ENCODE measurements around the gene MATK.

The MATK gene

DNA sequence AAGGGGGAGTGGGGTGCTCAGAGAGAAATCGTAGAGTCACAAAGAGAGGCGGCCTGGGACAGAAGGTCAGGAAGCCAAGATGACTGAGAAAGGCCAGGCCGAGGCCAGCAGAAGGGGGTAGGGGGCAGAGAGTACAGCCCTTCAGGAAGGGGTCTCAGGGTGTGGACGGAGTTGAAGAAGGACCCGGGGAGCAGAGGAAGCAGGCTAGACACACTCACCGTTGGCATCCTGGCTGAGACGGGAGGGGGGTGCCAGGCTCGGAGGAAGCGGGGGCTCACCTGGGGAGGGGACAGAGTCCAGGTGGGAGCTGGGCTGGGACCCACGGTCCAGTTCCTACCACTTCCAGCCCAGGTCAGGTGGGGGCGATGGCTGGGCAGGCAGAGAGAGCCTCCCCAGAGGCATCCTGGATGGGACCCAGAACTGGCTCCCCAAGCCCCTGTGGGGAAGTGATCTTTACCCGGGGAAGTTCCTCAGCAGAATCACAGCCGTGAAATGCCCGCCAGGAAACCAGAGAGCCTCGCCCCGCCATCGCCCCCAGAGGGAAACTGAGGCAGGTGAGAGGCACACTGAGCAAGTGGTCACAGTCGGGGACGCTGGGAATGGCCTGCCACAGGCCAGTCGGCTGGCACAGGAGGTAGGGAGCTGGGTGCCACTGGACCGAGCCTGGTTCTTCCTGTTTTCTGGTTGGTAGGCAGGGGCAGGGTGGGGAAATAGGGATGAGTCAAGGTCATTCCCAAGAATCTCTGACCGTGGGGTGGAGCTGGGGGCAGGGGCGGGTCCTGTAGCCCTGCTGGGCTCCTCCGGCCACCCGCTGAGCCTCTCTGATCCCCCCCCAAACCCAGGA, 1.4 kb downstream of the MATK start:
- peak overlapping the region; percentile 74; the same call in 1 of the 2 replicates for H3K4me3 ChIP-seq (ENCODE audit: low read length)
- no peaks in the 10 kb centered on the region for H3K36me3 ChIP-seq (ENCODE audit: insufficient read depth, low read length)
- no peak overlapping the region for H3K27ac ChIP-seq (ENCODE audit: low read depth, low read length)
- WGBS: 35% methylated on average over 23 of the region's 25 CpGs
- H3K4me1 ChIP-seq (ENCODE audit: insufficient read depth, low read length): no peaks in the 10 kb centered on the region
- peaks cover 15% of the 10 kb centered on the region for H3K9me3 ChIP-seq (ENCODE audit: insufficient read depth, low read depth, low read length)
- no peak overlapping the region; the same call in 1 of the 2 replicates for H3K9ac ChIP-seq (ENCODE audit: low read depth, low read length)
- H3K27me3 ChIP-seq (ENCODE audit: insufficient read depth, low read length): peaks cover 30% of the 10 kb centered on the region

- H3K4me3 ChIP-seq (ENCODE audit: low read length): no peak overlapping the region
- 64% methylated on average over 49 of the region's 49 CpGs for WGBS
Measured at GRCh38 chr19:3783660-3784584, 2.3 kb downstream of the MATK start.

DNA sequence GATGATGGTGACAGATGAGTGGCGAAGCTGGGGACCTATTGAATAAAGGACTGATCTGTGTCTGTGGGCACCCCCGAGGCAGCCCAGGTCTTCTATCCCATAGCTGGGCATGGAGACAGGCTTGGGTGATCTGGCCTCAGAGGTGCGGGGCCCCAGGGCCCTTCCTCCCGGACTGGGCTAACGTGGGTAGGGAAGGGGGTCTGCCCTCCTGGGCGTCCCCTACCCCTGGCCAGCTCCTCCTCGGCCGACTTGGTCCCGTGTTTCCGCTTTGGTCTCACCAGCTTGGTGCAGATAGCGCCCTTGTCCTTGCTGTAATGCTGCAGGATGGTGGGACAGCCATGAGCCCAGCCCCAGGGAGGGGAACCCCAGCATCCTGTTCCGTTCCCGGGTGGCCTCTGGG, 3.3 kb downstream of the MATK start:
- Histone ChIP-seq H3K27me3 (ENCODE audit: insufficient read depth, low read length) (peaks cover 30% of the 10 kb centered on the region), H3K4me3 (ENCODE audit: low read length) (no peak overlapping the region), H3K9ac (ENCODE audit: low read depth, low read length) (no peak overlapping the region), H3K27ac (ENCODE audit: low read depth, low read length) (no peak overlapping the region), H3K9me3 (ENCODE audit: insufficient read depth, low read depth, low read length) (peaks cover 15% of the 10 kb centered on the region), H3K4me1 (ENCODE audit: insufficient read depth, low read length) (no peaks in the 10 kb centered on the region), H3K36me3 (ENCODE audit: insufficient read depth, low read length) (no peaks in the 10 kb centered on the region)
- WGBS: 90% methylated on average over 13 of the region's 13 CpGs

More at GRCh38 chr19:3783660-3784584, 2.3 kb downstream of the MATK start:
- H3K27ac ChIP-seq (ENCODE audit: low read depth, low read length): no peak overlapping the region
- peaks cover 15% of the 10 kb centered on the region for H3K9me3 ChIP-seq (ENCODE audit: insufficient read depth, low read depth, low read length)
- no peaks in the 10 kb centered on the region for H3K36me3 ChIP-seq (ENCODE audit: insufficient read depth, low read length)
- H3K4me1 ChIP-seq (ENCODE audit: insufficient read depth, low read length): no peaks in the 10 kb centered on the region
- no peak overlapping the region for H3K9ac ChIP-seq (ENCODE audit: low read depth, low read length)
- peaks cover 30% of the 10 kb centered on the region for H3K27me3 ChIP-seq (ENCODE audit: insufficient read depth, low read length)

- WGBS: 83% methylated on average over 1 of the region's 1 CpG
- peaks cover 30% of the 10 kb centered on the region for H3K27me3 ChIP-seq (ENCODE audit: insufficient read depth, low read length)
Measured at GRCh38 chr19:3782330-3782729, 3.9 kb downstream of the MATK start.

GRCh38 chr19:3781603-3782002, 4.6 kb downstream of the MATK start:
- Histone ChIP-seq H3K27me3 (ENCODE audit: insufficient read depth, low read length) (peaks cover 27% of the 10 kb centered on the region), H3K36me3 (ENCODE audit: insufficient read depth, low read length) (no peaks in the 10 kb centered on the region), H3K4me1 (ENCODE audit: insufficient read depth, low read length) (no peaks in the 10 kb centered on the region), H3K4me3 (ENCODE audit: low read length) (no peak overlapping the region), H3K27ac (ENCODE audit: low read depth, low read length) (no peak overlapping the region), H3K9me3 (ENCODE audit: insufficient read depth, low read depth, low read length) (peaks cover 15% of the 10 kb centered on the region), H3K9ac (ENCODE audit: low read depth, low read length) (no peak overlapping the region)
- 90% methylated on average over 2 of the region's 2 CpGs for WGBS

More at GRCh38 chr19:3782330-3782729, 3.9 kb downstream of the MATK start:
- no peaks in the 10 kb centered on the region for H3K36me3 ChIP-seq (ENCODE audit: insufficient read depth, low read length)
- peaks cover 15% of the 10 kb centered on the region for H3K9me3 ChIP-seq (ENCODE audit: insufficient read depth, low read depth, low read length)
- H3K9ac ChIP-seq (ENCODE audit: low read depth, low read length): no peak overlapping the region
- no peaks in the 10 kb centered on the region for H3K4me1 ChIP-seq (ENCODE audit: insufficient read depth, low read length)
- no peak overlapping the region for H3K4me3 ChIP-seq (ENCODE audit: low read length)
- no peak overlapping the region for H3K27ac ChIP-seq (ENCODE audit: low read depth, low read length)

DNA sequence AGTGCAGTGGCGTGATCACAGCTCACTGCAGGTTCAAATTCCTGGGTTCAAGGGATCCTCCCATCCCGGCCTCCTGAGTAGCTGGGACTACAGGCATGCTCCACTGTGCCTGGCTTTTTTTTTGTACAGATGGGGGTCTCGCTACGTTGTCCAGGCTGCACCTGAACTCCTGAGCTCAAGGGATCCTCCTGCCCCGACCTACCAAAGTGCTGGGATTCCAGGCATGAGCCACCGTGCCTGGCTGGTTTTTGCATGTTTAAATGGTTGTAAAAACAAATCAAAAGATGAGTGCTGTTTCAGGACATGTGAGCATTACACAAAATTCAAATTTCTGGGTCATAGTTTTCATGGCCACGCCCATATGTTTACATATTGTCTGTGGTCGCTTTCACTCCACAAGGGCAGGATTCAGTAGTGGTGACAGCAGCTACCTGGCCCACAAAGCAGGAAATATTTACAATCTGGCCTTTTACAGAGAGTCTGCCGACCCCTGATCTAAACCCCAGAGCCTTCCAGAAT, 5.3 kb downstream of the MATK start:
- Histone ChIP-seq H3K27me3 (ENCODE audit: insufficient read depth, low read length) (peaks cover 22% of the 10 kb centered on the region), H3K36me3 (ENCODE audit: insufficient read depth, low read length) (no peaks in the 10 kb centered on the region), H3K9ac (ENCODE audit: low read depth, low read length) (no peak overlapping the region), H3K4me1 (ENCODE audit: insufficient read depth, low read length) (no peaks in the 10 kb centered on the region), H3K9me3 (ENCODE audit: insufficient read depth, low read depth, low read length) (peaks cover 15% of the 10 kb centered on the region), H3K4me3 (ENCODE audit: low read length) (no peak overlapping the region), H3K27ac (ENCODE audit: low read depth, low read length) (no peak overlapping the region)
- WGBS: 94% methylated on average over 9 of the region's 9 CpGs

DNA sequence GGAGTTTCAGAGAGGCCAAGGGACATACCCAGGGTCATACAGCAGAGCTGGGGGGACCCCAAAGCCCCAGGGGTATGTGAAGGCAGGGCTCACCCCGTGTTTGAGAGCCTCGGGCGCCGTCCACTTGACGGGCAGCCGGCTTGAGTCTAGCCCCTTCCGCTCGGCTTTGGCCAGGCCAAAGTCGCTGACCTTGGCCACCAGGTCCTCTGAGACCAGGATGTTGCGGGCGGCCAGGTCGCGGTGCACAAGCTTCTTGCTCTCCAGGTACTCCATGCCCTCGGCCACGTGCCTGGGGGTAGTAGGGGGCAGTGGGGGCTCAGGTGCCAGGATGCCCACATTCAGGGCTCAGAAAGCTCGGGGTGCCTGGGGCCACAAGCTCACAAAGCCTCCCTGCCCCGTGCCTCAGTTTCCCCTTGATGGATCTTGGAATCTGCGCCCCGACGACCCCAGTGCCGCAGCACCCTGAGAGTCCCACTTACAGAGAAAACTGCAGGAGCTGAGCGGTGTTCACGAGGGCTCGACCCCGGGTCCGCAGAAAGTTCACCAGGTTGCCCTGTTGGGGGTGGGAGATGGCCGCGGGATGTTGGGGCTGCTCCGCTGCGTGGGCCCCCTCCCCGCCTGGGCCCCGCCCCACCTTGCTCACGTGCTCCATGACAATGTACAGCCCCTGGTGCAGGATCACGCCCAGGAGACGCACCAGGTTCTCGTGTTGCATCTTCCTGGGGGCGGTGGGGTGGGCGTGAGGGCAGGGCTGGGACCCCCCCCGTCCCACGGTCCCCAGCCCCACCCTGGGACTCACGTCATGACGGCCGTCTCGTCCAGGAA, 7.1 kb downstream of the MATK start:
- Histone ChIP-seq H3K36me3 (ENCODE audit: insufficient read depth, low read length) (no peaks in the 10 kb centered on the region), H3K9ac (ENCODE audit: low read depth, low read length) (no peak overlapping the region), H3K27me3 (ENCODE audit: insufficient read depth, low read length) (peaks cover 5% of the 10 kb centered on the region), H3K4me1 (ENCODE audit: insufficient read depth, low read length) (no peaks in the 10 kb centered on the region), H3K27ac (ENCODE audit: low read depth, low read length) (no peak overlapping the region), H3K4me3 (ENCODE audit: low read length) (no peak overlapping the region), H3K9me3 (ENCODE audit: insufficient read depth, low read depth, low read length) (peaks cover 15% of the 10 kb centered on the region)
- 83% methylated on average over 44 of the region's 44 CpGs for WGBS

DNA sequence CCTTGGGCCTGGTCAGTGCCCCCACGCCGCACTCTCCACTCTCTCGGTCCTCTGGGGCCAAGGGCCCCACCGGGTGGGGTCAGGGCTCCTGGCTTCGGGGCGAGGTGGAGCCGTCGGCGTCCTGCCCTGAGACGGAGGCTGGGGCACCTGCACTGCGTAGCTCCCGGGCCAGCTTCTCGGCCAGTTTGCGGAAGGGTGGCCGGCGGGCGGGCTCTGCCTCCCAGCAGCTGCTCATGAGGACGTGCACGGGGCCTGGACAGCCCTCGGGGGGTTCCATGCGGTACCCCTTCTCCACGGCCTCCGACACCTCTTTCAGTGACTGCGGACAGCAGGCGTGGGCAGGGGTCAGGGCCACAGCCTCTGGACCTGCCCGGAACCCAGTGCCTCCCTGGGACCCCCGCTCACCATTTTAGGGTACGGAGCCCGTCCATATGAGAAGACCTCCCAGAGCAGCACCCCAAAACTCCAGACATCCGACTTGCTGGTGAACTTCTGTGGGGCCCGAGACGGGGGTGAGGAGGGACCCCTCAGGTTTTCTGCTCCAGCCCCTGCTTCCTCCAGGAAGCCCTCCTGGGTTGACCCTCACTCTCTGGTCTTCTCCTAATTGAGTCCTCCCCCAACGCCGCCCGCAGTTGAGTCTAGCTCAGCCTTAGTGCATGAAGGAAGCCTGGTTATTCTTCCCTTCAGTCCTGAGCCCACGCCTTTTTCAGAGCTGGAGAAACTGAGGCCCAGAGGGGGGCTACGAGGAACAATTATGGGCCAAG, 7.9 kb downstream of the MATK start:
- Histone ChIP-seq H3K9me3 (ENCODE audit: insufficient read depth, low read depth, low read length) (peaks cover 15% of the 10 kb centered on the region), H3K9ac (ENCODE audit: low read depth, low read length) (no peak overlapping the region), H3K4me1 (ENCODE audit: insufficient read depth, low read length) (no peaks in the 10 kb centered on the region), H3K36me3 (ENCODE audit: insufficient read depth, low read length) (no peaks in the 10 kb centered on the region), H3K4me3 (ENCODE audit: low read length) (no peak overlapping the region), H3K27ac (ENCODE audit: low read depth, low read length) (no peak overlapping the region), H3K27me3 (ENCODE audit: insufficient read depth, low read length) (no peaks in the 10 kb centered on the region)
- whole genome bisulfite sequencing: 90% methylated on average over 37 of the region's 37 CpGs

DNA sequence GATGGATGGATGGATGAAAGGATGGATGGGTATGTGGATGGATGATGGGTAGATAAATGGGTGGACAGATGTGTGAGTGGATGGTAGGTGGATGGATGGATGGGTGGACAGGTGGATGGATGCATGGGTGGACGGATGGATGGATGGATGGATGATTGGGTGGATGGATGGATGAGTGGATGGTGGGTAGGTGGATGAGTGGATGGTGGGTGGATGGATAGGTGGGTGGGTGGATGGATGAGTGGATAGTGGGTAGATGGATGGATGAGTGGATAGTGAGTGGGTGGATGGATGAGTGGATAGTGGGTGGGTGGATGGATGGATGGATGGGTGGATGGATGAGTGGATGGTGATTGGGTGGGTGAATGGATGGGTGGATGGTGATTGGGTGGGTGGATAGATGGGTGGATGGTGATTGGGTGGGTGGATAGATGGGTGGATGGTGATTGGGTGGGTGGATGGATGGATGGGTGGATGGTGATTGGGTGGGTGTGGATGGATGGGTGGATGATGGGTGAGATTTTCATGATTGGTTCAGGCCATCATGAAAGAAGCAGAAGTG, 9.6 kb downstream of the MATK start:
- Histone ChIP-seq H3K9ac (ENCODE audit: low read depth, low read length) (no peak overlapping the region), H3K4me1 (ENCODE audit: insufficient read depth, low read length) (no peaks in the 10 kb centered on the region), H3K9me3 (ENCODE audit: insufficient read depth, low read depth, low read length) (peaks cover 4% of the 10 kb centered on the region), H3K4me3 (ENCODE audit: low read length) (no peak overlapping the region), H3K36me3 (ENCODE audit: insufficient read depth, low read length) (no peaks in the 10 kb centered on the region), H3K27me3 (ENCODE audit: insufficient read depth, low read length) (no peaks in the 10 kb centered on the region), H3K27ac (ENCODE audit: low read depth, low read length) (no peak overlapping the region)
- WGBS: 87% methylated on average over 1 of the region's 1 CpG

DNA sequence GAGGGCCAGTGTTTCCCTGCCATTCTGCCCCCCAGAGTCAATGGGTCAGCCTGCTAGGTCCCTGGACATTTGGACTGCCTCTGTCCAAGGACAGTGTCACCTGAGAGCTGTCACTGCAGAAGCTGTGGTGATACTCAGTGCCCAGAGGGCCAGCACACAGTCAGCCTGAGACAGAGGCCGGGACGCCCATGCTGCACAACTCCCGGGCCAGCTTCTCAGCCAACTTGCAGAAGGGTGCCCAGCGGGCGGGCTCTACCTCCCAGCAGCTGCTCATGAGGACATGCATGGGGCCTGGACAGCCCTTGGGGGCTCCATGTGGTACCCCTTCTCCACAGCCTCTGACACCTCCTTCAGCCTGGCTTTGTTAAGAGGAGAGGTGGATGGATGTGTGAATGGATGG, 10.3 kb downstream of the MATK start:
- WGBS: 92% methylated on average over 5 of the region's 5 CpGs
- Histone ChIP-seq H3K36me3 (ENCODE audit: insufficient read depth, low read length) (no peaks in the 10 kb centered on the region), H3K4me3 (ENCODE audit: low read length) (no peak overlapping the region), H3K9me3 (ENCODE audit: insufficient read depth, low read depth, low read length) (no peaks in the 10 kb centered on the region), H3K27ac (ENCODE audit: low read depth, low read length) (no peak overlapping the region), H3K27me3 (ENCODE audit: insufficient read depth, low read length) (no peaks in the 10 kb centered on the region), H3K4me1 (ENCODE audit: insufficient read depth, low read length) (no peaks in the 10 kb centered on the region), H3K9ac (ENCODE audit: low read depth, low read length) (no peak overlapping the region)
